Measurements from ENCODE around the gene ITGA2.

Gene ITGA2

GRCh38 chr5:52987711-52988331, 1.3 kb upstream of the ITGA2 start:
- Histone ChIP-seq H3K9me3 (ENCODE audit: control insufficient read depth, low read length) (no peaks in the 10 kb centered on the region), H3K27me3 (replicated peaks; ENCODE audit: control insufficient read depth, insufficient read depth, low read length, poor library complexity, severe bottlenecking) (no peaks in the 10 kb centered on the region), H3K4me1 (ENCODE audit: control insufficient read depth, insufficient read depth, low read length, poor library complexity, severe bottlenecking) (peaks cover 16% of the 10 kb centered on the region), H3K27ac (ENCODE audit: insufficient read depth, low read length, poor library complexity, severe bottlenecking) (no peak overlapping the region), H3K4me3 (ENCODE audit: insufficient read depth, low read depth, low read length, poor library complexity, severe bottlenecking) (no peak overlapping the region), H3K36me3 (ENCODE audit: control insufficient read depth, insufficient read depth, low read length) (no peaks in the 10 kb centered on the region)
- no peak for DNase-seq

GRCh38 chr5:52988335-52989024, 672 bp upstream of the ITGA2 start:
- DNase-seq: no peak
- H3K4me1 ChIP-seq (ENCODE audit: control insufficient read depth, insufficient read depth, low read length, poor library complexity, severe bottlenecking): peaks cover 16% of the 10 kb centered on the region
- no peak overlapping the region for H3K27ac ChIP-seq (ENCODE audit: insufficient read depth, low read length, poor library complexity, severe bottlenecking)

GRCh38 chr5:52989781-52990527, 802 bp downstream of the ITGA2 start:
- H3K4me1 ChIP-seq (ENCODE audit: control insufficient read depth, insufficient read depth, low read length, poor library complexity, severe bottlenecking): peaks cover 16% of the 10 kb centered on the region
- DNase-seq: peak in 2 of 3 donors; percentile 4 to 12

More at GRCh38 chr5:52988335-52989024, 672 bp upstream of the ITGA2 start:
- Histone ChIP-seq H3K9me3 (ENCODE audit: control insufficient read depth, low read length) (no peaks in the 10 kb centered on the region), H3K27me3 (replicated peaks; ENCODE audit: control insufficient read depth, insufficient read depth, low read length, poor library complexity, severe bottlenecking) (no peaks in the 10 kb centered on the region), H3K36me3 (ENCODE audit: control insufficient read depth, insufficient read depth, low read length) (no peaks in the 10 kb centered on the region), H3K4me3 (ENCODE audit: insufficient read depth, low read depth, low read length, poor library complexity, severe bottlenecking) (peak overlapping the region; percentile 77)

GRCh38 chr5:52990528-52990925, 1.4 kb downstream of the ITGA2 start:
- no peak for DNase-seq
- H3K27ac ChIP-seq (ENCODE audit: insufficient read depth, low read length, poor library complexity, severe bottlenecking): no peak overlapping the region
- H3K4me3 ChIP-seq (ENCODE audit: insufficient read depth, low read depth, low read length, poor library complexity, severe bottlenecking): no peak overlapping the region
- H3K4me1 ChIP-seq (ENCODE audit: control insufficient read depth, insufficient read depth, low read length, poor library complexity, severe bottlenecking): peaks cover 16% of the 10 kb centered on the region
- H3K9me3 ChIP-seq (ENCODE audit: control insufficient read depth, low read length): no peaks in the 10 kb centered on the region
- H3K36me3 ChIP-seq (ENCODE audit: control insufficient read depth, insufficient read depth, low read length): no peaks in the 10 kb centered on the region
- no peaks in the 10 kb centered on the region for H3K27me3 ChIP-seq (replicated peaks; ENCODE audit: control insufficient read depth, insufficient read depth, low read length, poor library complexity, severe bottlenecking)

More at GRCh38 chr5:52989781-52990527, 802 bp downstream of the ITGA2 start:
- Histone ChIP-seq H3K27ac (ENCODE audit: insufficient read depth, low read length, poor library complexity, severe bottlenecking) (no peak overlapping the region), H3K9me3 (ENCODE audit: control insufficient read depth, low read length) (no peaks in the 10 kb centered on the region), H3K36me3 (ENCODE audit: control insufficient read depth, insufficient read depth, low read length) (no peaks in the 10 kb centered on the region), H3K27me3 (replicated peaks; ENCODE audit: control insufficient read depth, insufficient read depth, low read length, poor library complexity, severe bottlenecking) (no peaks in the 10 kb centered on the region), H3K4me3 (ENCODE audit: insufficient read depth, low read depth, low read length, poor library complexity, severe bottlenecking) (peak overlapping the region; percentile 77)

GRCh38 chr5:52993367-52993766, 4.2 kb downstream of the ITGA2 start:
- no peaks in the 10 kb centered on the region for H3K36me3 ChIP-seq (ENCODE audit: control insufficient read depth, insufficient read depth, low read length)
- peaks cover 16% of the 10 kb centered on the region for H3K4me1 ChIP-seq (ENCODE audit: control insufficient read depth, insufficient read depth, low read length, poor library complexity, severe bottlenecking)
- no peaks in the 10 kb centered on the region for H3K27me3 ChIP-seq (replicated peaks; ENCODE audit: control insufficient read depth, insufficient read depth, low read length, poor library complexity, severe bottlenecking)

GRCh38 chr5:52994266-52994665, 5.1 kb downstream of the ITGA2 start:
- H3K4me1 ChIP-seq (ENCODE audit: control insufficient read depth, insufficient read depth, low read length, poor library complexity, severe bottlenecking): peaks cover 9% of the 10 kb centered on the region

More at GRCh38 chr5:52993367-52993766, 4.2 kb downstream of the ITGA2 start:
- Histone ChIP-seq H3K4me3 (ENCODE audit: insufficient read depth, low read depth, low read length, poor library complexity, severe bottlenecking) (no peak overlapping the region), H3K9me3 (ENCODE audit: control insufficient read depth, low read length) (no peaks in the 10 kb centered on the region), H3K27ac (ENCODE audit: insufficient read depth, low read length, poor library complexity, severe bottlenecking) (no peak overlapping the region)
- DNase-seq: no peak

GRCh38 chr5:52995095-52995494, 5.9 kb downstream of the ITGA2 start:
- Histone ChIP-seq H3K36me3 (ENCODE audit: control insufficient read depth, insufficient read depth, low read length) (no peaks in the 10 kb centered on the region), H3K27ac (ENCODE audit: insufficient read depth, low read length, poor library complexity, severe bottlenecking) (no peak overlapping the region), H3K4me1 (ENCODE audit: control insufficient read depth, insufficient read depth, low read length, poor library complexity, severe bottlenecking) (peaks cover 1% of the 10 kb centered on the region)

More at GRCh38 chr5:52994266-52994665, 5.1 kb downstream of the ITGA2 start:
- DNase-seq: no peak
- no peaks in the 10 kb centered on the region for H3K9me3 ChIP-seq (ENCODE audit: control insufficient read depth, low read length)
- no peak overlapping the region for H3K27ac ChIP-seq (ENCODE audit: insufficient read depth, low read length, poor library complexity, severe bottlenecking)
- no peaks in the 10 kb centered on the region for H3K36me3 ChIP-seq (ENCODE audit: control insufficient read depth, insufficient read depth, low read length)
- no peaks in the 10 kb centered on the region for H3K27me3 ChIP-seq (replicated peaks; ENCODE audit: control insufficient read depth, insufficient read depth, low read length, poor library complexity, severe bottlenecking)
- no peak overlapping the region for H3K4me3 ChIP-seq (ENCODE audit: insufficient read depth, low read depth, low read length, poor library complexity, severe bottlenecking)

GRCh38 chr5:52995914-52996313, 6.8 kb downstream of the ITGA2 start:
- Histone ChIP-seq H3K4me1 (ENCODE audit: control insufficient read depth, insufficient read depth, low read length, poor library complexity, severe bottlenecking) (no peaks in the 10 kb centered on the region), H3K27me3 (replicated peaks; ENCODE audit: control insufficient read depth, insufficient read depth, low read length, poor library complexity, severe bottlenecking) (no peaks in the 10 kb centered on the region), H3K27ac (ENCODE audit: insufficient read depth, low read length, poor library complexity, severe bottlenecking) (no peak overlapping the region), H3K36me3 (ENCODE audit: control insufficient read depth, insufficient read depth, low read length) (no peaks in the 10 kb centered on the region), H3K4me3 (ENCODE audit: insufficient read depth, low read depth, low read length, poor library complexity, severe bottlenecking) (no peak overlapping the region), H3K9me3 (ENCODE audit: control insufficient read depth, low read length) (no peaks in the 10 kb centered on the region)
- DNase-seq: no peak

More at GRCh38 chr5:52995095-52995494, 5.9 kb downstream of the ITGA2 start:
- no peak for DNase-seq
- no peaks in the 10 kb centered on the region for H3K27me3 ChIP-seq (replicated peaks; ENCODE audit: control insufficient read depth, insufficient read depth, low read length, poor library complexity, severe bottlenecking)
- H3K4me3 ChIP-seq (ENCODE audit: insufficient read depth, low read depth, low read length, poor library complexity, severe bottlenecking): no peak overlapping the region
- H3K9me3 ChIP-seq (ENCODE audit: control insufficient read depth, low read length): no peaks in the 10 kb centered on the region

- H3K4me1 ChIP-seq (ENCODE audit: control insufficient read depth, insufficient read depth, low read length, poor library complexity, severe bottlenecking): no peaks in the 10 kb centered on the region
- H3K36me3 ChIP-seq (ENCODE audit: control insufficient read depth, insufficient read depth, low read length): no peaks in the 10 kb centered on the region
- H3K9me3 ChIP-seq (ENCODE audit: control insufficient read depth, low read length): no peaks in the 10 kb centered on the region
- no peak for DNase-seq
- no peak overlapping the region for H3K27ac ChIP-seq (ENCODE audit: insufficient read depth, low read length, poor library complexity, severe bottlenecking)
- no peaks in the 10 kb centered on the region for H3K27me3 ChIP-seq (replicated peaks; ENCODE audit: control insufficient read depth, insufficient read depth, low read length, poor library complexity, severe bottlenecking)
- H3K4me3 ChIP-seq (ENCODE audit: insufficient read depth, low read depth, low read length, poor library complexity, severe bottlenecking): no peak overlapping the region
These were observed 7.8 kb downstream of the ITGA2 start for GRCh38 chr5:52996979-52997378.

GRCh38 chr5:52997424-52997823, 8.3 kb downstream of the ITGA2 start:
- no peak overlapping the region for H3K27ac ChIP-seq (ENCODE audit: insufficient read depth, low read length, poor library complexity, severe bottlenecking)
- no peaks in the 10 kb centered on the region for H3K36me3 ChIP-seq (ENCODE audit: control insufficient read depth, insufficient read depth, low read length)

More at GRCh38 chr5:52997424-52997823, 8.3 kb downstream of the ITGA2 start:
- no peaks in the 10 kb centered on the region for H3K9me3 ChIP-seq (ENCODE audit: control insufficient read depth, low read length)
- DNase-seq: no peak
- no peak overlapping the region for H3K4me3 ChIP-seq (ENCODE audit: insufficient read depth, low read depth, low read length, poor library complexity, severe bottlenecking)
- no peaks in the 10 kb centered on the region for H3K4me1 ChIP-seq (ENCODE audit: control insufficient read depth, insufficient read depth, low read length, poor library complexity, severe bottlenecking)
- H3K27me3 ChIP-seq (replicated peaks; ENCODE audit: control insufficient read depth, insufficient read depth, low read length, poor library complexity, severe bottlenecking): no peaks in the 10 kb centered on the region
